ENCODE data around the gene BCL3.

The BCL3 gene

GRCh38 chr19:44744871-44745332, 3.6 kb upstream of the BCL3 start:
- DNase-seq = no peak

GRCh38 chr19:44745341-44745831, 3.1 kb upstream of the BCL3 start:
- DNase-seq = peak; percentile 88

- no peak for DNase-seq
Measured at GRCh38 chr19:44745887-44746600, 2.5 kb upstream of the BCL3 start.

GRCh38 chr19:44746616-44746945, 1.9 kb upstream of the BCL3 start:
- DNase-seq = no peak

GRCh38 chr19:44746946-44747738, 1.4 kb upstream of the BCL3 start:
- peak; percentile 98 for DNase-seq

- DNase-seq = peak; percentile 76
Measured at GRCh38 chr19:44747739-44748425, 626 bp upstream of the BCL3 start.

GRCh38 chr19:44749292-44749691, 784 bp downstream of the BCL3 start:
- DNase-seq = no peak

- DNase-seq = no peak
Measured at GRCh38 chr19:44749994-44750393, 1.5 kb downstream of the BCL3 start.

- DNase-seq = no peak
Measured at GRCh38 chr19:44752123-44752815, 3.8 kb downstream of the BCL3 start.

- peak; percentile 96 for DNase-seq
Measured at GRCh38 chr19:44752816-44753625, 4.5 kb downstream of the BCL3 start.

GRCh38 chr19:44753626-44753931, 5.1 kb downstream of the BCL3 start:
- no peak for DNase-seq

GRCh38 chr19:44753932-44754749, 5.6 kb downstream of the BCL3 start:
- DNase-seq = peak; percentile 83

GRCh38 chr19:44754750-44755080, 6.2 kb downstream of the BCL3 start:
- DNase-seq = no peak

- DNase-seq = no peak
Measured at GRCh38 chr19:44755219-44755618, 6.7 kb downstream of the BCL3 start.

- DNase-seq = no peak
Measured at GRCh38 chr19:44756089-44756562, 7.6 kb downstream of the BCL3 start.

- DNase-seq = peak; percentile 78
Measured at GRCh38 chr19:44757057-44757734, 8.7 kb downstream of the BCL3 start.

GRCh38 chr19:44757735-44758505, 9.4 kb downstream of the BCL3 start:
- peak; percentile 68 for DNase-seq

GRCh38 chr19:44758596-44758995, 10.1 kb downstream of the BCL3 start:
- DNase-seq = no peak

GRCh38 chr19:44759083-44759804, 10.7 kb downstream of the BCL3 start:
- DNase-seq = no peak

Measured in fibroblast of skin of right biceps (primary cell).